ENCODE data around the gene PPIL6. TPM values are rescaled to one million over a fixed set of nuclear protein-coding genes. Genes with fewer than 3 reads are reported as not detected.

Gene PPIL6
- 3.0 and 6.9 TPM in 2 replicates for total RNA-seq

DNA sequence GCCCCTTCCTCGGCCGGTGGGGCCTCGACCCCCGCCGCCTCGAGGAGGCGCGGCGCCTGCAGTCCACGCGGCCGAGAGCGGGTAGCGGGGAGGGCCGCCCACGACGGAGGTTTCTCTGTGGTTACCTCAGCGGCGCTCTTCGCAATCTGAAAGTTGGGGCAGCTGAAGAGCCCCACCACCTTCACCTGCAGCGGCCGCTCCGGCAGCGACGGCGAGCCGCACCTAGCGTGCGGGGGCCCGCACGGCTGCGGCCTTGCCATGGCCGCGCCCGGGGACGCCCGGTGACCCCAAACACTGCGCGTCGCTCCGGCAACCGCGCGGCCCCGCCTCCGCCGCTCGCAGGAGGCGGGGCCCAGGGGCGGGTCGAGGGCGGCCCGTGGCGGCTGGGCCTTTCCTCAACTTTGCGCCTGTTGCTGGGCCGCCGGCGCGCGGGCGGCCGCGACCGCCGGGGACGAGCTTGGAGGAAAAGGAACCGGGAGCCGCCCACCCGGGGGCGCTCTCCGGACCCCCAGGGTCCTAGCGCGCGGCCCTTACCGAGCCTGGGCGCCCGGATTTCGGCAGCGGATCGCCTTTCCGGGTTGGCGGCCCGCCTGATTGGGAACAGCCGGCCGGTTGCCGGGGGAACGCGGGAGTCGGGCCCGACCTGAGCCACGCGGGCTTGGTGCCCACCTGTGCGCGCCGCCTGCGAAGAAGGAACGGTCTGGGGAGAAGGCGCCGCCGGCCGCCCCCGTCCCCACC is at the start of gene PPIL6, which contains the start of gene SMPD2:
Gene PPIL6, minus strand, starts transcription at position 298 of the 738 bp plus-strand sequence. Its CDS starts 38 bp downstream, at position 260.
Gene SMPD2, plus strand, starts transcription at position 394 of the 738 bp plus-strand sequence. CDS start 398 bp downstream, outside the sequence.

DNA sequence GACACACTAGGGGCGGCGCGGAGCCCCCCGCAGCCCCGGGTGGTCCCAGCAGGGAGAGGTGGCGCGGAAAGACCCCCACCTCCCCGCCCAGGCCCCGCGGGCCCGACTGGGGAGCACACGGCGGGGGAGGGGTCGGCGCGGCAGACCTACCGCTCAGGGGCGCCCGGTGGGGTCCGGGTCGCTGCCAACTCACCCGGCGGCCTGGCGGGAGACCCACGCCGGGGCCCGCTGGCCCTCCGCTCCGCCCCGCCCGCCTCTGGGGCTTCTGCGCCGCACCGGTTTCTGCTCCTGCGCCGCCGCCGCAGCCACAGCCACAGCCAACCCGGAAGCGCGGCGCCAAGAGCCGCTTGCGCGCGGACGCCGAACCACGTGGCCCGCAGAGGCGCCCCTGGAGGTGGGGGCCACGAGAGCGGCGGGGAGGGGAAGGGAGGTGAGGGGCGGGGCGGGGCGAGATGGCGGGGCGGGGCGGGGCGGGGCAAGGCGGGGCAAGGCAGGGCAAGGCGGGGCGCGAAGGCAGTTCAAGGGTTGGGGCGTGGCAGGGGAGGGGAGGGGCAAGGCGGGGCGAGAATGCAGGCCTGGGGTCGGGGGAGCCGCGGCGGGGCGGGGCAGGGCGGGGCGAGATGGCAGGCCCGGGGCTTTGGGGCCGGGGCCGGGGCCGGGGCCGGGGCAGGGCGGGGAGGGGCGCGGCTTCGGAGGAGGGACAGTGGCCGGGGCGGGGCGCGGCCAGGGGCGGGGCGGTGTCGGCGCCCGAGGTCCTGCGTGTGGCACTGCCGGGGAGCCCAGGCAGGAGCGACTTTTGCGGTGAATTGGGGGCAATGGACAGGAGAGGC is 42.7 kb upstream of the PPIL6 start, which contains the start of gene ZBTB24:
Gene ZBTB24, minus strand, starts transcription at position 315 of the 830 bp plus-strand sequence. CDS start 1,193 bp downstream, outside the sequence.

DNA sequence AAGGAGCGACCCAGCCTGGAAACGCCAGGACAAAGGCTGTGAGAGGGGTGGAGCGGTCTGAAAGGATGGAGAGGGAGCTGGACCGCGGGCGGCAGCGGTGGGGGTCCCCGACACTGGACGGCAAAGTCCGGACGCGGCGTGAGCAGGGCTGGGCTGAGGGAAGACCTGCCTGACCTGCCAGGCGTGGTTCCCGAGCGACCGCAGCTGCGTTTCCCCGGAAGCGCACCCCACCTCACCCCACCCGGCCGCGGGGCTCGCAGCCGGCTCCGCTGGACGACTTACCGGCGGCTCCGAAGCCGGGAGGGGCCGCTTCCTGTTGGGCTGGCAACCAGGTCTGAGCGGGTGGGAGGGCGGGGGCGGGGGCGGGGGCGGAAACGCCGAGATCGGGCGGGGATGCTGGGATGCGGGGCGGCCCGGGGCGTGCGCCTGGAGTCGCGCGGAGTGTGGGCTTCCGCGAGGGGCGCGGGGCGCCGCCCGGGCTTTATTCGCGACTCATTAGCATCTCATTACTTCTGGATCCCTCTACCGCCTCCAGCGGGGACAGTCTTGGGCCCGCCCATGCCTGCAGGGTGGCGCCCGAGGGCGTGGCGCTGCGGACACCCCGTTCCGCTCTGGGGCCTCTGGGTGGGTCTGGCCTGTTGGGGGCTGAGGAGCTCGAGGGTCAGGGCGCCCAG is 15.1 kb upstream of the PPIL6 start, which contains the start of gene MICAL1:
Gene MICAL1, minus strand, starts transcription at position 336 of the 674 bp plus-strand sequence. CDS start 1,576 bp downstream, outside the sequence.

DNA sequence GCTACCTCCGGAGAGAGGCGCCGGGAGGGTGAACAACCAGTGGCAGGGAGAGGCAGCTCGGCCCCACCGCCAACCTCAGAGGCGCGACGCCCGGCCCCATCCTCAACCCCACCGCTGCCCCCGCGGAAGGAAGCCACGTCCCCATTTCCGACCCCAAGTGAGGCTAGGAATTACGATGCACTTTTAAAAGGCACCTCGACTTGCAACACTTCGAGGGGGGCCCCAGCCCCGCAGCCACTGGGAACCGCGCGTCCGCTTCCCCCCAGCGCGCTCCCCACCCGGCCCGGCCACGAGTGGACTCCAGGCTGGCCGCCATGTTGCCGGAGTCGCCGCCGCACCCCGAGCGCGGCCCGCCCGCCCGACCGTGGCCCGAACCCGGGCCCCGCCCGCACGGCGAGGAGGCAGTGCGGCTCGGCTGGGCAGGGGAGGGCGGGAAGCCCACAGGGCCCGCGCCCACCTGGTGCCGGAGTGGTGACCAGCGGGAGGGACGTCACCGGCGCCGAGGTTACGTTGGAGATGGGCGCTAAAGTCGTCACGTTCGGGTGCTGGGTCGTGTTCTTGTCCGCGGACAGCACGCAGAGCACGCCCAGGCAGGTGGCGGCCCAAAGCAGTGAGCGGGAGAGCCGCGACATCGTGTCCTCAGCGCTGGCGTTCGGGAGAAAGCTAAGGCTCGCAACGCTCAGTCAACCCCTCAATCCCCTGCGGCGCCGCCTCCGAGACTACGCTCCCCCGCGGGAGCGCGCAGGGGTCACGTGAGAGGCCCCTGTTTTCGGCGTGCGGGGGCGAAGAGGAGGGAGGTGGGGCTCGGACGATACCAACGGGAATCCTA is 58.5 kb downstream of the PPIL6 start, which contains the start of gene CD164:
Gene CD164, minus strand, starts transcription at position 721 of the 829 bp plus-strand sequence. Its CDS starts 89 bp downstream, at position 632.

Other genes starting within 250 kb of the PPIL6 start
- 152 and 170 TPM in 2 replicates for gene CD164, start 58.2 kb downstream of the PPIL6 start, total RNA-seq
- 13.7 and 14.4 TPM in 2 replicates for gene SMPD2, start 96 bp upstream of the PPIL6 start, total RNA-seq
- gene MICAL1, start 15.1 kb upstream of the PPIL6 start, total RNA-seq, result 33.6 and 36.6 TPM in 2 replicates
- 6.3 TPM in 2 replicates for gene ZBTB24, start 42.6 kb upstream of the PPIL6 start, total RNA-seq

All from smooth muscle cell of bladder (primary cell).